Measurements from ENCODE around the gene HELZ2.

DNA sequence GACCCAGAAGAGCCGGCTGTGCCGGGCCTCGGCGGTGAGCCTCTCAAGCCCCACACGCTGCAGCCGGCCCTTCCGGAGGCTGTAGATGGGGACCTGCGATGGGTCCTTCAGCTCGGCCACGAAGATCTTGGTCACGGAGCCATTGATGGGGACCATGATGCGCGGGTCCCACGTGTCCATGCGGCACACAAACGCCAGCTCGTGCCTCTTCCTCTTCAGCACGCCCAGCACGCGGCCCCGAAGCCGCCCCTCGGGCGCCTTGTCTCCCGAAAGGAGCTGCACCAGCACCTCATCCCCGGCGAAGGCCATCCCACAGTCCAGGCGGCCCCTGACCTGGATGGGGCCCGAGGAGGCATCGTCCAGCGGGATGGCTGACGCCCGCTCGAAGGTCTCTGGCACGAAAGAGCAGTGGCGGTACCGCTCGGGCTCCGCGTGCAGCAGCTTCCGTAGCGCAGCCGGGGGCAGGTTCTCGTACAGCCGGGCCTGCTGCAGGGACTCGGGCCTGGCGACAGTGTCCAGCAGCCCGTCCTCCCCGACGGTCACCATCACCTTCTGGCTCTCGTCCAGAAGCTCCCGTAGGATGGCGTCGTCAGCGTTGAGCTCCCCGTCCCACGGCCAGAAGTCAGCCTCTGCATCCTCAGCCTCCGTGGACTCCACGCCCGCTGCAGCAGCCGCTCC lies 8.9 kb downstream of the HELZ2 start:
- TF ChIP-seq, protein P1, sequence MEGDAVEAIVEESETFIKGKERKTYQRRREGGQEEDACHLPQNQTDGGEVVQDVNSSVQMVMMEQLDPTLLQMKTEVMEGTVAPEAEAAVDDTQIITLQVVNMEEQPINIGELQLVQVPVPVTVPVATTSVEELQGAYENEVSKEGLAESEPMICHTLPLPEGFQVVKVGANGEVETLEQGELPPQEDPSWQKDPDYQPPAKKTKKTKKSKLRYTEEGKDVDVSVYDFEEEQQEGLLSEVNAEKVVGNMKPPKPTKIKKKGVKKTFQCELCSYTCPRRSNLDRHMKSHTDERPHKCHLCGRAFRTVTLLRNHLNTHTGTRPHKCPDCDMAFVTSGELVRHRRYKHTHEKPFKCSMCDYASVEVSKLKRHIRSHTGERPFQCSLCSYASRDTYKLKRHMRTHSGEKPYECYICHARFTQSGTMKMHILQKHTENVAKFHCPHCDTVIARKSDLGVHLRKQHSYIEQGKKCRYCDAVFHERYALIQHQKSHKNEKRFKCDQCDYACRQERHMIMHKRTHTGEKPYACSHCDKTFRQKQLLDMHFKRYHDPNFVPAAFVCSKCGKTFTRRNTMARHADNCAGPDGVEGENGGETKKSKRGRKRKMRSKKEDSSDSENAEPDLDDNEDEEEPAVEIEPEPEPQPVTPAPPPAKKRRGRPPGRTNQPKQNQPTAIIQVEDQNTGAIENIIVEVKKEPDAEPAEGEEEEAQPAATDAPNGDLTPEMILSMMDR (IDR thresholded peaks at IDR 0.05): no peak
- TF ChIP-seq POLR2A (IDR thresholded peaks at IDR 0.05): no peak
